ENCODE results near the gene ABCG5.

Gene ABCG5

GRCh38 chr2:43842866-43843226 lies 4.2 kb upstream of the ABCG5 start:
- DNase-seq (ENCODE audit: low read depth in 2 of 2), result no peak

GRCh38 chr2:43841949-43842865 lies 3.6 kb upstream of the ABCG5 start:
- DNase-seq (ENCODE audit: low read depth in 2 of 2), result no peak

DNA sequence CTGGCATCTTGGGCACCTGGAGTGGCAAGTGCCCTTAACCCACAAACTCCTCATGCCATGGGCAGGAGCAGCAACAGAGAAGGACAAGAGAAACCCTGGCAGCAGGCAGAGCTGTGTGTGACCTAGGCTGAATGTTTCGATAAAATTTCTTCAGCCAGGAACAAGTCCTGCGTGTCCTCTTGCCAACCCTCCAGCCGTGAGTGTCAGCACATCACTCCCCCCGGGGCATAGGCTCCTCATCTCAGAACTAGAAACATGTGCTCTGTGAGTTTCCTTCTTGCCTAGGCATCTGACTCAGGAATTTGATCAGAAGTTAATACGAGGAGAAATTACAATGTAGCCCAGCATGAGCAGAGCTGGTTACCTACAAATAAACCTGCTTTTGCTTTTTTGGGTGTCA lies 2.3 kb upstream of the ABCG5 start:
- no peak for DNase-seq (ENCODE audit: low read depth in 2 of 2)

- DNase-seq (ENCODE audit: low read depth in 2 of 2), result no peak
Measured at GRCh38 chr2:43839776-43840564, 1.3 kb upstream of the ABCG5 start.

- no peak for DNase-seq (ENCODE audit: low read depth in 2 of 2)
Measured at GRCh38 chr2:43837831-43838559, 644 bp downstream of the ABCG5 start.

DNA sequence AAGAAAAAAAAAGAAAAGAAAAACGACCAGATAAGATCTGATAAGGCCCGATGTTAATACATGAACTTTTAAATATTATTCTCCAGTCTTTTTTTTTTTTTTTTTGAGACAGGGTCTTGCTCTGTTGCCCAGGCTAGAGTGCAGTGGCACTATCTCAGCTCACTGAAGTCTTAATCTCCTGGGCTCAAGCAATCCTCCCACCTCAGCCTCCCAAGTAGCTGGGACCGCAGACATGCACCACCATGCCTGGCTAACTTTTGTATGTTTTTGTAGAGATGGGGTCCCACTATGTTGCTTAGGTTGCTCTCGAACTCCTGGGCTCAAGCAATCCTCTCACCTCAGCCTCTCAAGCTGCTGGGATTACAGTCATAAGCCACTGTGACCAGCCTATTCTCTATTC lies 1.6 kb downstream of the ABCG5 start:
- DNase-seq (ENCODE audit: low read depth in 2 of 2), result no peak

DNA sequence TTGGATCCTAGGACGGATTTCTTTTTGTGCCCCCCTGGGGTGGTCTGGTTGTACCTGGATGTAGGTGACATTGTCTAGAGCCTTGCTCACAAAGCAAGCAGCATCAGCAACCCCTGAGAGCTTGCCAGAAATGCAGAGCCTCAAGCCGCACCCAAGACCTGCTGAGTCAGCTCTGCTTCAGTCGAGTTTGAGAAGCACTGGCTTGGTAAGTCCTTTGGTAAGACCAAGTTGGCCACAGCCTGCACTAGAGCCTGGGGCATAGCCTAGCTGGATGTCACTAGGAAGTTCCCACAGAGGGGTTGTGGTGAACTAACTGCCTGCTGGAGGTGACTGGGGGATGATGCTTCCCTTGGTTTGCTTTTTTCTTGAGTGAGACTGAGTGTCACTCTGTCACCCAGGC lies 6.2 kb downstream of the ABCG5 start:
- no peak for DNase-seq (ENCODE audit: low read depth in 2 of 2)

DNA sequence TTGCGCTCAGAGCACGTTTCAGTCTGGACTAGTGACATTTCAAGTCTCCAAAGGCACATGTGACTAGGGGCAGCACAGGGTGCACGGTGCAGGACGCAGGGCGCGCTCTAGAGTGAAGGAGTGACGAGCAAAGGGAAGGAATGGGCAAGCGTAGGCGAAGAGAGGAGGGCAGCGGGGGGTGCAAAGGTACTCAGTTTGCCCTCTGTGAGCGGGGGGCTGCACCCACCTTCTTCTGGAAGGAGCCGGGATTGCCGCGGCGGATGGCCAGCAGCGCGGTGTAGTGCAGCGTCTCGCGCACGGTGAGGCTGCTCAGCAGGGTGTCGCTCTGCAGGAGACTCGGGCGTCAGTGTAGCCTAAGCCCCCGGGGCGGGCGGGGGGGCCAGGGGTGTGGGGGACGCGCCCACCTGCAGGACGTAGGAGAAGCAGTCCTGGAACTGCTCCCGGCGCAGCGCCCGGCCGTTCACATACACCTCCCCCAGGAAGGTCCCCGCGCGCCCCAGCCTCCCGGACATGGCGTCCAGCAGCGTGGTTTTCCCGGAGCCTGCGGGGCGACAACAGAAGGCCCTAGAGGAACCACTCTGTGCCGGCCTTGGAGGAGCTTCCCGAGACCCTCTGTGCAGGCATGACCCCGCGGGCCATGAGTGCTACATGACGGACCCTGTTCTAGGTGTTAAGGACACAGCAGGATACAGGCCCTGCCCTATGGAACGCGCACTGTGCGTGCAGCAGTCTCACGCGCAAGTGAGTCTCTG lies 6.9 kb downstream of the ABCG5 start:
- no peak for DNase-seq (ENCODE audit: low read depth in 2 of 2)

GRCh38 chr2:43826305-43827250 lies 12.1 kb downstream of the ABCG5 start:
- no peak for DNase-seq (ENCODE audit: low read depth in 2 of 2)

DNA sequence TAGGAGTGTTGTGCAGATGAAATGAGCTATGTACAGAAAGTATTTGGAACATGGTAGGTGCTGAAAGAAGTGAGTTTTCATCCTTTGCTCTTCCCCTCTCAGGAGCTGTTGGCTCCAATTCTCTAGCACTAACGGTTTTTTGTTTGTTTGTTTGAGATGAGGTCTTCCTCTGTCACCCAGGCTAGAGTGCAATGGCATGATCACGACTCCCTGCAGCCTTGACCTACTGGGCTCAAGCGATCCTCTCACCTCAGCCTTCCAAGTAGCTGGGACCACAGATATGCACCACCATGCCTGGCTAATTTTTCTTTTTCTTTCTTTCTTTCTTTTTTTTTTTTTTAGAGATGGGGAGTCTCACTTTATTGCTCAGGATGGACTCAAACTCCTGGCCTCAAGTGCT lies 12.8 kb downstream of the ABCG5 start:
- no peak for DNase-seq (ENCODE audit: low read depth in 2 of 2)

DNA sequence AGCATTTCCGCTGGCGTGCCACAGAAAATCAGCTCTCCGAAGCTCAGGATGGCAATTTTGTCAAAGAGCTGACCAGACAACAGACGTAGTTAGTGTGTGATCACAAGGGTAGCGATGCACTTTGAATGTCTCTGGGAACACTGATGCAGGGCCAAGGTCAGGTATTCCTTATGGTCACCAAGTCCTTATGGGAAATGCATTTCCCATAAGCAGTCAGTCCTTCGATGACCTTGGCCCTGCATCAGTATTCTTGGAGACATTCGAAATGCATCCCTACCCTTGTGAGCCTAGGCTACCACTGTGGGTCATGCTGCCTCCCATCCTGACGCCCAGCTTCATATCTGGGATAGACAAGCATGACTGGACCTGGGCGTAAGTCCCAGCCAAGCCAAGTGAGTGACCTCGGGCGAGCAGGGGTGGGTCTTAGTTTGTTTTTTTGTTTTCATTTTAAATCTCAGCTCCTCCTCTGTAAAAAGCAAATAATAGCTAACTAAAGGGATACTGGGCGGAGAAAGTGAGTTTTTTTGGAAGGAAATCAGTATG lies 13.6 kb downstream of the ABCG5 start:
- no peak for DNase-seq (ENCODE audit: low read depth in 2 of 2)

DNA sequence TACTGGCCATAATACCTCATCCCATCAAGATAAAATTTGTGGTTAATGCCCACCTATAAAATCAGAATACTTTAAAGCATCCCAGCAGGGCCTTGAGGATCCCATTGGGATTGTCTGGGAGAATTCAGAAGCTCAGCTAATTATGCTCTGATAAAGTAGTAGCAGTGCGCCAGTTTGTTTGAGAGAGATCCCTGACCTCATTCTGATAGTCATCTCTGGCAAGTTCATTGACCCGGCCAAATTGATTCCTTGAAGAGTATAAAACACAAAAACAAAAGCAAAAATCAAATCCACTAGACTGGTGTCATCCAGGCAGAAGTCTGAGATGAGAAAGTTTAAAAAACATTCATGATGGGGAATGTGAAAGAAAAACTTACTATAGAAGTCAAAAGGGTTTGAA lies 14.1 kb downstream of the ABCG5 start:
- DNase-seq (ENCODE audit: low read depth in 2 of 2), result no peak

- no peak for DNase-seq (ENCODE audit: low read depth in 2 of 2)
Measured at GRCh38 chr2:43823751-43824150, 14.9 kb downstream of the ABCG5 start.

DNA sequence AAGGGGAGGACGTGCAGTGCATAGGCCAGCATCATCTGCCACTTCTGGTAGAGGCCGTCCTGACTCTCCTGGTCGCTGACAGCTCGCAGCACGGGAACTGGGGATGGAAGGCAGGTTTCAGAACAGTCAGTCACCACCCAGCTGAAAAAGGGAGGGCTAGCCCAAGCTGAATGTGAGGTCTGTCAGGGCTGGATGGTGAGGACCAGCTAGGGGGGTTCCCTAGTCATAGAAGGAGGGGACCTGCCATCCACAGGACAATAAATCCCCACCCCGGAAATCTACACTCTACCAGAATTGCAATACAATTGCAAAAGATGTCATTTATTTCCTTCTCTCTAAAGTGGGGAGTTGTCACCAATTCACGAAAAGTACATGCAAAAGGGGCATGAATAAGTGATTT lies 15.8 kb downstream of the ABCG5 start:
- no peak for DNase-seq (ENCODE audit: low read depth in 2 of 2)

DNA sequence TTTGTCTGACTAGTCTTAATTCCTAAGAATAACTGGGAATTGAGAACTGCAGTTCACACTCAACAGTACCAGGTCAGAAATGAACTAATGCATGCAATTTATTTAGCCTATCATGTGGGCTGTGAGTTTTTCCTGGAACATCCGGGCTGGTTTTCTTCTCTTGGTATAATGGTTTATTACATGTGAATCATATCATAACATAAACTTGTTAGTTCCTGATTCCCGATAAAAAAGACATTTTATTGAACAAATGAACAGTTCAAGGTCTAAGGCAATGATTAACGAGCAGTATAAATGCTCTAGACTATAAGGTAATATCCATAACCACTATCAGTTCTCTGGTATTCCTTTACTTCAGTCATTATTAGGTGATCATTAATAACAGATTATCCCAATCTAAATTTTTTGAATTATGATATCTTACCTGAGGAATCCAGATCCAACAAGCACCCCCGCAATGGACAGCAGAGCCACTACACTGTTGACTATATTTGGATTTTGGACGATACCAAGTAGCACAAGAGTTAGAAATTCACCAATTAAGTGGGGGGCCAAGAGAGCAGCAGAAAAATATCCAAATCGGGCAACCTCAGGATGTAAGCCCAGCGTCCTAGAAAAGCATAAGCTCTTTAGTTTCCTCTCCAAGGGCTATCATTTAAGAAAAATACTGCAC lies 19.0 kb downstream of the ABCG5 start:
- no peak for DNase-seq (ENCODE audit: low read depth in 2 of 2)

DNA sequence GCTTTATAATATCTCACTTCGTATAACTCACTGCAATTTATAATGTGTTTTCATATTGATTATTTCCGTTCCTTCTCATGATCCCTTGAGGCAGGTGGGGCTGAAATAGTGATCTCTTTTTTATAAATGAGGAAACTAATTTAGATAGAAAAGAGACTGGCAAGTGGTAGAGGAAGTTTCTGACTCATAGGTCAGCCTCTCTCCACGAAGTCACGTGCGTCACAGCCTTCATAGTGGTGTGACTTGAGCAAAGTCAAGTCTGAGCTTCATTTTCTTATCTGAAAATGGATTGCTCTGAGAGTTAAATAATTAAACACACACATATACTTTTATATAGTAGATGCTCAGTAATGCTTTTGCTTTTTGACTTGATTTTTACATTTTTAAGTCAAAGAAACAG lies 19.9 kb downstream of the ABCG5 start:
- DNase-seq (ENCODE audit: low read depth in 2 of 2), result no peak

GRCh38 chr2:43814711-43815110 lies 23.9 kb downstream of the ABCG5 start:
- DNase-seq (ENCODE audit: low read depth in 2 of 2), result no peak

GRCh38 chr2:43812947-43813346 lies 25.7 kb downstream of the ABCG5 start:
- DNase-seq (ENCODE audit: low read depth in 2 of 2), result no peak

DNA sequence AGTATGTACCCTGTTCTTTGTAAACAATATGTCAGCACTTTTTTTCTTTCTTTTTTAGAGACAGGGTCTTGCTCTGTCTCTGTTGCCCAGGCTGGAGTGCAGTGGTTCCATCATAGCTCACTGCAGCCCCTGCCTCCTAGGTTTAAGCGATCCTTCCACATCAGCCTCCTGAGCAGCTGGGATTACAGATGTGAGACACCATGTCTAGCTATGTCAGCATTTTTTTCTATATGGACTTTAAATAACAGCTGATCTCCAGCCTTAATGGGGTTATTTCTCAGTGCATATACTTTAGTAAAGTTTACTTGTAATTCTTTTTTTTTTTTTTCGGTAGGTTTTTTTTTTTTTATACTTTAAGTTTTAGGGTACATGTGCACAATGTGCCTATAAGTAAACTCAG lies 26.6 kb downstream of the ABCG5 start:
- no peak for DNase-seq (ENCODE audit: low read depth in 2 of 2)

GRCh38 chr2:43810888-43811287 lies 27.8 kb downstream of the ABCG5 start:
- no peak for DNase-seq (ENCODE audit: low read depth in 2 of 2)
